Measurements from ENCODE around the gene MRS2.

GRCh38 chr6:24441599-24441904 is 38.8 kb downstream of the MRS2 start:
- no peak for TF ChIP-seq FOXM1 (IDR thresholded peaks at IDR 0.05; ENCODE audit: low read depth)
- TF ChIP-seq IRF3 (IDR thresholded peaks at IDR 0.05; ENCODE audit: low read depth, low read length) = no peak
- TF ChIP-seq, protein P1, sequence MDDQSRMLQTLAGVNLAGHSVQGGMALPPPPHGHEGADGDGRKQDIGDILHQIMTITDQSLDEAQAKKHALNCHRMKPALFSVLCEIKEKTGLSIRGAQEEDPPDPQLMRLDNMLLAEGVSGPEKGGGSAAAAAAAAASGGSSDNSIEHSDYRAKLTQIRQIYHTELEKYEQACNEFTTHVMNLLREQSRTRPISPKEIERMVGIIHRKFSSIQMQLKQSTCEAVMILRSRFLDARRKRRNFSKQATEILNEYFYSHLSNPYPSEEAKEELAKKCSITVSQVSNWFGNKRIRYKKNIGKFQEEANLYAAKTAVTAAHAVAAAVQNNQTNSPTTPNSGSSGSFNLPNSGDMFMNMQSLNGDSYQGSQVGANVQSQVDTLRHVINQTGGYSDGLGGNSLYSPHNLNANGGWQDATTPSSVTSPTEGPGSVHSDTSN (IDR thresholded peaks at IDR 0.05) = no peak
- TF ChIP-seq, protein P2, sequence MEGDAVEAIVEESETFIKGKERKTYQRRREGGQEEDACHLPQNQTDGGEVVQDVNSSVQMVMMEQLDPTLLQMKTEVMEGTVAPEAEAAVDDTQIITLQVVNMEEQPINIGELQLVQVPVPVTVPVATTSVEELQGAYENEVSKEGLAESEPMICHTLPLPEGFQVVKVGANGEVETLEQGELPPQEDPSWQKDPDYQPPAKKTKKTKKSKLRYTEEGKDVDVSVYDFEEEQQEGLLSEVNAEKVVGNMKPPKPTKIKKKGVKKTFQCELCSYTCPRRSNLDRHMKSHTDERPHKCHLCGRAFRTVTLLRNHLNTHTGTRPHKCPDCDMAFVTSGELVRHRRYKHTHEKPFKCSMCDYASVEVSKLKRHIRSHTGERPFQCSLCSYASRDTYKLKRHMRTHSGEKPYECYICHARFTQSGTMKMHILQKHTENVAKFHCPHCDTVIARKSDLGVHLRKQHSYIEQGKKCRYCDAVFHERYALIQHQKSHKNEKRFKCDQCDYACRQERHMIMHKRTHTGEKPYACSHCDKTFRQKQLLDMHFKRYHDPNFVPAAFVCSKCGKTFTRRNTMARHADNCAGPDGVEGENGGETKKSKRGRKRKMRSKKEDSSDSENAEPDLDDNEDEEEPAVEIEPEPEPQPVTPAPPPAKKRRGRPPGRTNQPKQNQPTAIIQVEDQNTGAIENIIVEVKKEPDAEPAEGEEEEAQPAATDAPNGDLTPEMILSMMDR (IDR thresholded peaks at IDR 0.05) = no peak

Measured in SK-N-SH (cell line).